Type B pancreatic cell (in vitro differentiated cells): ENCODE data around the gene SAV1. TPM values are rescaled to one million over a fixed set of nuclear protein-coding genes. Genes with fewer than 3 reads are reported as not detected.

Source experiments
- DNase-seq: peaks from one replicate; pipeline ENCODE4 v3.0.0; 2021; ENCODE audit warnings: mixed read lengths; ENCODE audit not compliant: unreplicated experiment; ENCODE audit errors: extremely low spot score
- H3K27ac Mint-ChIP-seq: 2 replicates; pipeline ENCODE4 v1.8.0; 2021; ENCODE audit warnings: mild to moderate bottlenecking, mixed read lengths
- H3K27me3 Mint-ChIP-seq: 2 replicates; pipeline ENCODE4 v1.8.0; 2021; ENCODE audit warnings: mixed read lengths
- H3K36me3 Mint-ChIP-seq: 2 replicates; pipeline ENCODE4 v1.8.0; 2021; ENCODE audit warnings: mixed read lengths
- H3K4me1 Mint-ChIP-seq: one replicate; pipeline ENCODE4 v1.8.0; 2021; ENCODE audit warnings: mixed read lengths; ENCODE audit not compliant: unreplicated experiment
- H3K4me3 Mint-ChIP-seq: 2 replicates; pipeline ENCODE4 v1.8.0; 2021; ENCODE audit warnings: mild to moderate bottlenecking, mixed read lengths
- H3K9me3 Mint-ChIP-seq: 2 replicates; pipeline ENCODE4 v1.8.0; 2021; ENCODE audit warnings: mixed read lengths
- total RNA-seq: library from RNA; stranded (reverse); gene quantifications from 2 replicates; pipeline ENCODE4 v1.2.1, GENCODE V29; 2021; ENCODE audit warnings: low replicate concordance
- TF ChIP-seq, protein P1 (sequence below): fragments of 200-600 bp; sonication (generic); conservative IDR thresholded peaks from 2 replicates; pipeline ENCODE4 v1.5.0; 2021; ENCODE audit warnings: antibody characterized with exemption, mild to moderate bottlenecking

Gene SAV1
- total RNA-seq, 1 donor from 2014 or later: 25.6 TPM

DNA sequence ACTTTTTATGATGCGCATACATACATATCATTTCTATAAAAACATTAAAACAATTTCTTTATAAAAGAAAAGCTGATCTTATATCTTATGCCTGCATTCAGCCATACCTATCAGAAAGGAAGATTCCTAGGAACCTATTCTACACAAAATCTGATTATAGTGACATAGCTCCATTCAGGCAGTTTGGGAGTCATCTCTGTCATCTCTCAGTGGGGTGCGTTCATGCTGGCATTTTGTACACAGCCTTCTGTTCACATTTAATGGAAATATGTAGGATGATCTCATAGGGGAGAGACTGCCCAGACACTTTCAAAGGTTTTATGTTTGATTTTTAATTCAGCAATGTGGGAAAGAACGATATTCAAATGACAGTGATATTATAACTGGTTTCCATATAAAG lies 55.3 kb downstream of the SAV1 start:
- TF ChIP-seq, protein P1, sequence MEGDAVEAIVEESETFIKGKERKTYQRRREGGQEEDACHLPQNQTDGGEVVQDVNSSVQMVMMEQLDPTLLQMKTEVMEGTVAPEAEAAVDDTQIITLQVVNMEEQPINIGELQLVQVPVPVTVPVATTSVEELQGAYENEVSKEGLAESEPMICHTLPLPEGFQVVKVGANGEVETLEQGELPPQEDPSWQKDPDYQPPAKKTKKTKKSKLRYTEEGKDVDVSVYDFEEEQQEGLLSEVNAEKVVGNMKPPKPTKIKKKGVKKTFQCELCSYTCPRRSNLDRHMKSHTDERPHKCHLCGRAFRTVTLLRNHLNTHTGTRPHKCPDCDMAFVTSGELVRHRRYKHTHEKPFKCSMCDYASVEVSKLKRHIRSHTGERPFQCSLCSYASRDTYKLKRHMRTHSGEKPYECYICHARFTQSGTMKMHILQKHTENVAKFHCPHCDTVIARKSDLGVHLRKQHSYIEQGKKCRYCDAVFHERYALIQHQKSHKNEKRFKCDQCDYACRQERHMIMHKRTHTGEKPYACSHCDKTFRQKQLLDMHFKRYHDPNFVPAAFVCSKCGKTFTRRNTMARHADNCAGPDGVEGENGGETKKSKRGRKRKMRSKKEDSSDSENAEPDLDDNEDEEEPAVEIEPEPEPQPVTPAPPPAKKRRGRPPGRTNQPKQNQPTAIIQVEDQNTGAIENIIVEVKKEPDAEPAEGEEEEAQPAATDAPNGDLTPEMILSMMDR: no peak
- Mint-ChIP-seq H3K9me3 (no peaks in the 10 kb centered on the region), H3K27me3 (no peaks in the 10 kb centered on the region), H3K4me3 (no peak overlapping the region), H3K36me3 (peaks cover 4% of the 10 kb centered on the region), H3K4me1 (no peaks in the 10 kb centered on the region), H3K27ac (no peak overlapping the region)
- no peak for DNase-seq

GRCh38 chr14:50610465-50610864 lies 57.6 kb downstream of the SAV1 start:
- Mint-ChIP-seq H3K4me1 (no peaks in the 10 kb centered on the region), H3K27ac (no peak overlapping the region), H3K36me3 (peaks cover 2% of the 10 kb centered on the region), H3K9me3 (no peaks in the 10 kb centered on the region), H3K27me3 (no peaks in the 10 kb centered on the region), H3K4me3 (no peak overlapping the region)
- no peak for DNase-seq
- TF ChIP-seq, protein P1: no peak

GRCh38 chr14:50608302-50608851 lies 59.7 kb downstream of the SAV1 start:
- no peak overlapping the region for H3K4me3 Mint-ChIP-seq
- H3K27me3 Mint-ChIP-seq: no peaks in the 10 kb centered on the region
- H3K4me1 Mint-ChIP-seq: no peaks in the 10 kb centered on the region
- DNase-seq: no peak
- H3K9me3 Mint-ChIP-seq: no peaks in the 10 kb centered on the region
- H3K27ac Mint-ChIP-seq: no peak overlapping the region
- TF ChIP-seq, protein P1: no peak
- no peaks in the 10 kb centered on the region for H3K36me3 Mint-ChIP-seq

GRCh38 chr14:50607761-50608160 lies 60.3 kb downstream of the SAV1 start:
- TF ChIP-seq, protein P1: no peak
- Mint-ChIP-seq H3K27ac (no peak overlapping the region), H3K9me3 (no peaks in the 10 kb centered on the region), H3K27me3 (no peaks in the 10 kb centered on the region), H3K36me3 (no peaks in the 10 kb centered on the region), H3K4me3 (no peak overlapping the region), H3K4me1 (no peaks in the 10 kb centered on the region)
- DNase-seq: no peak

DNA sequence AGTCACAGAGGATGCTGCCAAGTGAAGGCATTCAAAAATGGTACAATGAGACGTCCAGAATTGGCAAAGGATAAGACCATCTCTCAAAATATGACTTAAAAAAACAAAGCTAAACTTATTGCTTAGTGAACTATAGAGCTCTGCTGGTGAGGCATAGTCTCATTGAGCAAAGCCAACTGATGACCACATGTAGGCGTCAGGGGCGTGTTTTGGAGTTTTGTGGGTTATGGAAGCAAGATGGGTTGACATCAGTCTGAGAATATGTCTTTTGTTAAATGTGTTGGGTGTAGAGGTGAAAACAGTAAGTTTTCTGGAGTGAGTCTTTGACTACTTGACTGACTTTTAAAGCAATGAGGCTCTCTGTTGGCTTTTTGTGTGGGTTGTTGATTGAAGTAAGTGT lies 60.9 kb downstream of the SAV1 start:
- no peaks in the 10 kb centered on the region for H3K36me3 Mint-ChIP-seq
- H3K4me1 Mint-ChIP-seq: no peaks in the 10 kb centered on the region
- DNase-seq: no peak
- no peaks in the 10 kb centered on the region for H3K27me3 Mint-ChIP-seq
- TF ChIP-seq, protein P1: no peak
- H3K4me3 Mint-ChIP-seq: no peak overlapping the region
- no peak overlapping the region for H3K27ac Mint-ChIP-seq
- H3K9me3 Mint-ChIP-seq: no peaks in the 10 kb centered on the region

GRCh38 chr14:50606468-50606867 lies 61.6 kb downstream of the SAV1 start:
- Mint-ChIP-seq H3K36me3 (no peaks in the 10 kb centered on the region), H3K4me1 (no peaks in the 10 kb centered on the region)
- TF ChIP-seq, protein P1: no peak

More at GRCh38 chr14:50606468-50606867, 61.6 kb downstream of the SAV1 start:
- no peak for DNase-seq
- H3K27me3 Mint-ChIP-seq: no peaks in the 10 kb centered on the region
- H3K27ac Mint-ChIP-seq: no peak overlapping the region
- no peaks in the 10 kb centered on the region for H3K9me3 Mint-ChIP-seq
- no peak overlapping the region for H3K4me3 Mint-ChIP-seq
